ENCODE data around the gene IFT25.
"Not testable (repeated sequence)": the region's sequence is repeated elsewhere in the genome, so short reads cannot be mapped to it uniquely, and the experiment has no call there.

The IFT25 gene

DNA sequence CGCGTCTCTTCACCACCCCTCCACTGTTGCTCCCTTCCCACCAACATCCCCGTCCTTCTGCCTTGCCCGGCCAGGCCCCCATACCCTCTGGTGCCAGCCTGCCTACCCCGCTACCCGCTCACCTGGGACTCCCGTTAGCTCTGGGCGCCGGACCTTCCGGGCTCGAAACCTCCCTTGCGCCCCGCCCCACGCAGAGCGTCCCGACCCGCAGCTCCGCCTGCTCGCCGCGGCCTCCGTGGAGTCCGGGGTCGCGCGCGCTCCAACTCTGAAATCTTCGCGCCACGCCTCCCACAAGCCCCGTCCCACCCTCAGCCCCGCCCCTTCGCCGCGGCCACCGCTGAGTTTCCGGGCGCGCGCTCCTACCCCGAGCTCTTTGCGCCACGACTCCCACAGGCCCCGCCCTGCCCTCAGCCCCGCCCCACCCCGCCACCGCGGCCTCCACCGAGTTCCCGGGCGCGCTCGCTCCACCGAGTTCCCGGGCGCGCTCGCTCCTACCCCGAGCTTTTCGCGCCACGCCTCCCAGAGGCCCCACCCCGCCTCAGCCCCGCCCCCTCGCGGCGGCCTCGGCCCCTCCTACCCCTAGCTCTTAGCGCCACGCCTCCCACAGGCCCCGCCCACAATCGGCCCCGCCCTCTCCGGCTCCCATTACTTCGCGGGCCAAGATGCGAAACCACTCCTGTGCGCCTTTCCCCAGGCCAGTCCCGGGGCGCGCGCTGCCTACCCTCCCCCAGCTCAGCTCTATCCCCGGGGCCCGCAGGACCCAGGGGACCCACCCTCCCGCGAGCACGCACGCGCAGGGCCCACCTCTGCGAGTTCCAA is at the start of gene IFT25:
Gene IFT25, minus strand, starts transcription at position 267 of the 819 bp plus-strand sequence. CDS start 5,617 bp downstream, outside the sequence.
- peak; percentile 94 for DNase-seq

DNA sequence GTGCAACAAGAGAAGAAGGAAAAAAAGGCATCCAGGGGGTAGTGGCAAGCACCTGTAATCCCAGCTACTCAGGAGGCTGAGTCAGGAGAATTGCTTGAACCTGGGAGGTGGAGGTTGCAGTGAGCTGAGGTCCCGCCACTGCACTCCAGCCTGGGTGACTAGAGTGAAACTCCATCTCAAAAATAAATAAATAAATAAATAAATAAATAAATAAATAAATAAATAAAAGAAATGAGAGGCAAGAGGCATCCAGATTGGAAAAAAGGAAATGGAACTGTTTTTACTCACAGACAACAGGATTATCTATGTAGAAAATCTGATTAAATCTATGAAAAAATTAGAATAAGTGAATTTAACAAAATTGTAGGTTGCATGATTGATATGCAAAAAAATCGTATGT is 49.0 kb upstream of the IFT25 start:
- not testable (repeated sequence) for DNase-seq

DNA sequence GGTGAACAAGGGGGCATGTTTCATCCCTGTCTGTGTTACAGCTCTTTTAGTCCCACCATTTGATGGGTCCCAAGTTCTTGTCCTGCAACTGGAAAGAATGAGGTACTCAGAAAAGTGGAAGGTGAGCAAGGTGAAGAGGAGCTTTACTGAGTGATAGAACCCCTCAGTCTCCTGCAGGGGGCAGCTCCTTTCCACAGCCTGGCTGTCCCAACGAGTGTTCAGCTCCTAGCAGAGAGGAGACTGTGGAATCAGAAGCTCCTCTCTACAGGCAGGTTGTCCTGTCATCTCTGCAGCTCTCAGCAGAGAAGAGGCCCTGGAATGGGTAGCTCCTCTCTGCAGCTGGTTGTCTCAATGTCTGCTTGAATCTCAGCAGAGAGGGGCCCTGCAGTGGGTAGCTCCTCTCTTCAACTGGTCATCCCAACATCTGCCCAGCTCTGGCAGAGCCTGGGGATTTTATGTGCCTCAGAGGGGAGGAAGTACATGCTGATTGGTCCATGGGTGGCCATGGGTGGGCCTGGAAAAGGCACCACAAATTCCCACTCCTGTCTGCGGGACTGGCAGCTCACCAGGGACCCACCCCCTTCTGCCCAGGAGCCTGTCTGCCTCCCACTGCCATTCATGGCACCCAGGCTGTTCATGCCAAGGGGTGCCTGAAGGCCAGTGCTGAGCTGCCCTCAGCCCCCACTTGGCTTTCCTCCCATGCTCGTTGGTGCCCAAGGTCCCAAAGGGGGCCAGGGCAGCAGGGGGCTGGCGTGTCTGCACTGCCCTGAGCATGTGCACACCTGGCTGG is 46.8 kb upstream of the IFT25 start:
- no peak for DNase-seq

DNA sequence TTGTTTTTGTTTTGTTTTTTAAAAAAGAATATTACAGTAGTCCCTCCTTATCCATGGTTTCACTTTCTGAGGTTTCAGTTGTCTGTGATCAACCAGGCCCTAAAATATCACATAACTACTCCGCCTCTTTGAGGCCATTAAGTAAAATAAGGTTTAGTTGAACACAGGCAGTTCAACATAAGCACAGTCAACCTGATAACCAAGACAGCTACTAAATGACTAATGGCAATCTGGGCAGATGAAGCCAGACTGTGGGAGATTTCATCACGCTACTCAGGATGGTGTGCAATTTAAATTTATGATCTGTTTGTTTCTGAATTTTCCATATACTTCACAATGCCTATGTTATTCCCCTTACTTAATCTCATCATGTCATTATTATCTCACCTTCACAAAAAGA is 42.4 kb upstream of the IFT25 start:
- no peak for DNase-seq

DNA sequence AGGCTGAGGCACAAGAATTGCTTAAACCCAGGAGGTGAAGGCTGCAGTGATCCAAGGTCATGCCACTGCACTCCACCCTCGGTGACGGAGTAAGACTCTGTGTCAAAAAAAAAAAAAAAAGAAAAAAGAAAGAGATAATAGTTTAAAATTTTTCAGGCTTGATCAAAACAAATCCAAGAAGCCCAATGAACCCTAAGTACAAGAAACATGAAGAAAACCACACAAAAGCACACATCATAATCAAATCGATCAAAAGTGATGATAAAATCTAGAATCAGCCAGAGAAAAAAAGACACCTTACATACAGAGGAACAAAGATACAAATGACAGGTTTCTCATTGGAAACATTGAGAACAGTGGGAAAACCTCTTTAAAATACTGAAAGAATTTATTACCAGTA is 41.0 kb upstream of the IFT25 start:
- DNase-seq = no peak

DNA sequence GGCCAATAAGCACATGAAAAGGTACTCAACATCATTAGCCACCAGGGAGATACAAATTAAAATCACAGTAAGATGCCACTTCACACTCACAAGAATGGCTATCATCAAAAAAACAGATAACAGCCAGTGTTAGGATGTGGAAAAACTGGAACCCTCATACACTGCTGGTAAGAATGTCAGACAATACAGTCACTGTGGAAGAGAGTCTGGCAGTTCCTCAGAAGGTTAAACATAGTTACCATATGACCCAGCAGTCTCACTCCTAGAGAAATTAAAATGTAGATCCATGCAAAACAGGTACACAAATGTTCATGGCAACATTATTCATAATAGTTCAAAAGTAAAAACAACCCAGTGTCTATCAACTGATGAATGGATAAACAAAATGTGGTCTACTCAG is 39.2 kb upstream of the IFT25 start:
- peak; percentile 78 for DNase-seq

DNA sequence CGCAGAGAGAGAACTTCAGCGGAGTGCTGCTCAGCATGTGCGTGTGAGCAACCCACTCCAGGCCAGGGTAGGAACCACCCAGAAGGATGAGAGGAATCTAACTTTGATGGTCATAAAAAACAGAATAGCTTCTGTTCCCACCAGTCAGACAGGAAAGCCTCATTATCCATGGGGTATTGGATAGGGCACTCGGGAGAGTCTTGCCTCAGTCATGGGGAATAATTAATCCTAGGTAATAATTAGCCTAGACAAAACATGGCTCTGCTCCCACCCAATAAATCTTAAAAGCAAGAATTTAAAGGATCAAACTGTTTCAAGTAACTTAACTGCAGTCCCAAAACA is 37.2 kb upstream of the IFT25 start:
- no peak for DNase-seq

DNA sequence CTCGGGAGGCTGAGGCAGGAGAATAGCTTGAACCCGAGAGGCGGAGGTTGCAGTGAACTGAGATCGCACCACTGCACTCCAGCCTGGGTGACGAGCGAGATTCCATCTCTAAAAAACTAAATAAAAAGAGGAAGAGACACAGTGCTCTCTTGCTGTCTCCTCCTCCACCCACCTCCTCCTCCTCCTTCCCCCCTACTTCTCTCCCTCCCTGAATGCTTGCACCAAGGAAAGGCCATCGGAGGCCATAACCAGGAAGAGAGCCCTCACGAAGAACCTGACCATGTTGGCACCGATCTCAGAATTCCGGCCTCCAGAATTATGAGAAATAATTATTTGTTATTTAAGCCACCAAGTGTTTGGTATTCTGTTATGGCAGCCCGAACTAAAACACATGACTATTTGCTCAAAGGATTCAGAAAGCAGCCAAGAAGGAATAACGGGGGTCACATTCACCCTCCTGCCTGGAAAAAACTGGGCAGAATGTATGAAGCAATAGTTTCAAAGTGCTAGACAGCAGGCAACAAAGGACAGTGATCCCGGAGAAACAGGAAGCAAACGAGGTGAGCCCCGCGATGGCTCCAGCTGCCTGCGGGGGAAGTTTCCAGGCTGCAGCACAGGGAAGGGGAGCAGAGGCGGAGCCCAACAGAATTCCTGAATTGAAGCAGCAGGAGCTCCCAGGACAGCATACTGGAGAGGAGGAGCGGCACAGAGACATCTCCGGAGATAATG is 36.7 kb upstream of the IFT25 start:
- no peak for DNase-seq

DNA sequence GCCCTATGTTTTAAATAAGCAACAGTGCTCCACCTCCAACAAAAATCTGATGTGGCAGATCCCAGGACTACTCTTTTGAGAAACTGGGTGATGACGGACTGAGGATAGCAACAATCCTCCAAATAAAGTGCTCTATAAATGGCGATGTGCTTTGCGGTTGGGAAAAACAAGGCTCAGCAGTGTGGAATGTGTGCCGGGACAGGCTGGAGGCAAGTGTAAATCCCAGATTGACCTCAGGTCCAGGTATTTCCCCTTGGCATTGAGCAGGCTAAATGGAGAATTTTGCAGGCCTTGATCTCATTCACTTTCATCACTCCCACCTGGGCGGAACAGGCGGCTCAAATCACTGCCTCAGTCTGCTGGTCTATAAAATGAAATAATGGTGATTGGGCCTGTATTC is 35.7 kb upstream of the IFT25 start:
- DNase-seq = no peak

DNA sequence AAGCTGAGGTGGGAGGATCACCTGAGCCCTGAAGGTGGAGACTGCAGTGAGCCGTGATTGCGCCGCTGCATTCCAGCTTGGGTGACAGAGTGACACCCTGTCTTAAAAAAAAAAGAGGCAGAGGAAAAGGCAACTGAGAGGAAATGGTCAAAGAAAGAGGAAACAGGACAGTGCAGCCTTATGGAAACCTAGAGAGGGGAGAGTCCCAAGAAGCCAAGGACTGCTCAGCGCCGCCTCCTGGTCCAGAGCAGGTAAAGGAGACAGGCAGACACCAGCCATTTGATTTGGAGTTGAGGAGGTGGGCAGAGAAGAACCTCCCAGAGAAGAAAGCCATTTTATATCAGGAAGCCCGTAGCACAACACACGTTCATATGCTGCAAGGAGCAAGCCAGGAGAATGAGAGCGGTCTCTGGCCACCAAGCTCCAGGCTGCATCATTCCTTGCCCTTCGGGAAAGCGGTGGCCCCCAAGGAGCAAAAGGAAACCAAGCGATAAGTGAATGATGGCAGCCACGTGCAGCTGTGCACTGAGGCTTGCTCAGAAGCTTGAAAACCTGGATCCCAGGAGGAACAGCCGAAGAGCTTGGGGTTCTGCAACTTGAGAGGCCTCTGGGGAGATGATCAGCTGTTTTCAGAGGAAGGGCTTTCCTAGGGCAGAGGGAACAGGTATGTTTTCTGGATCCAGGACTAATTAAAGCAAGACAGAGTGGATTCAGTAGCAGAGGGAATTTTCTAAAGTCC is 34.4 kb upstream of the IFT25 start:
- DNase-seq = no peak

DNA sequence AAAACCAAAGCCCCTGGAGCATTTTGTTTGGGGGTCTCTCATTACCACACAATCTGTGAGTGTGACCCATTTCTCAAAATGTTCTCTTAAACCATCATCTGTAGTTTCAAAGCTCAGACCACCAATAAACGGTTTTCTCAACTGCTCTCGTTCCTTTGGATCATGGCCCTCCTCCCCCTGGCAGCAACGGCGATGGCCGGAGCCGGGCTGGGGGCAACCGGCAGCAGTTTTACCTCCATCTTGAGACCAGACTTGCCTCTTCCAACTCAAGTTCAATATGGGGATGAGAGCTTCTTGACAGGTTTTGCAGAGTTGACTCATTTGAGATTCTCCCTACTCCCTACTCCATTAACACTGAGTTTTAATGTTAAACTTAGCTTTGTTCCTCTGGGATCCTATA is 30.4 kb upstream of the IFT25 start:
- DNase-seq = no peak

DNA sequence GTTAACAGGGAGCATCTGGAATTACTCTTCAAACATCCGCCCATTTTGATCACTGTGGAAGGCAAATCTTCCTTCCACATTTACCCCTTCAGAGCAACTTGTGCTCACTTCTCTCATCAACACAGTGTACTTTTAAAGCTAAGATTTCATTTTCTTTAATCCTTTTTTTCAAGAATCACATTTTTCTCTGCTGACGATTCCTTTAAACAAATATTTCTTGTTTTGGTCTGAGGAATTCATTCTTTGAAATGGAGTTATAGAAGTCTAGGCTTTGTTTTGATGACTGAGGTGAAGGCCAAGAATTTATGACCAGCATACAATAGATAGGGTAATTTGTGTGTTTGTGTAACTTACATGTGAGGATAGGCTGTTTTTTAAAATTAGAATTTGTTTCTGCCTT is 26.2 kb upstream of the IFT25 start:
- no peak for DNase-seq

DNA sequence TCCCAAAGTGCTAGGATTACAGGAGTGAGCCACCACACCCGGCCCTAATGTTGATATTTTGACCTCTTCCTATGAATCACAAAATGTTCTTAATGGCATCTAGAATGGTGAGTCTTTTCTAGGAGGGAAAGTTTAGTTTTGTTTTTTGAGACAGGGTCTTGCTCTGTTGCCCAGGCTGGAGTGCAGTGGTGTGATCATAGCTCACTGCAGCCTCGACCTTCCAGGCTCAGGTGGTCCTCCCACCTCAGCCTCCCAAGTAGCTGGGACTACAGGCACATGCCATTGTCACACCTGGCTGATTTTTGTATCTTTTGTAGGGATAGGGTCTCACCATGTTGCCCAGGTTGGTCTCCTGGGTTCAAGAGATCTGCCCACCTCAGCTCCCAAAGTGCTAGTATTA is 23.8 kb upstream of the IFT25 start:
- DNase-seq = not testable (repeated sequence)

DNA sequence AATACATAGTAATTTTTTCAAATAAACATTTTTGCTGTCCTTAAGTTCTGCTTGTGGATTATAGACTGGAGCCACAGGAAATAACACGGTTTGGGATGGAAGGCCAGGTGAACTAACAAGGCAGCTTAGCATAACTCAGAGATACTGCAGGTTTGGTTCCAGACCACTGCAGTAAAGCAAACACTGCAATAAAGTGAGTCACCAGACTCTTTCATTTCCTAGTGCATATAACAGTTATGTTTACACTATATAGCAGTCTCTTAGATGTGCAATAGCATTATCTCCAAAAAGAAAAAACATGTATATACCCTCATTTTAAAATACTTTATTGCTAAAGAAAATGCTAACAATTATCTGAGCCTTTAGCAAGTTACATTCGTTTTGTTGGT is 22.6 kb upstream of the IFT25 start:
- DNase-seq = no peak

DNA sequence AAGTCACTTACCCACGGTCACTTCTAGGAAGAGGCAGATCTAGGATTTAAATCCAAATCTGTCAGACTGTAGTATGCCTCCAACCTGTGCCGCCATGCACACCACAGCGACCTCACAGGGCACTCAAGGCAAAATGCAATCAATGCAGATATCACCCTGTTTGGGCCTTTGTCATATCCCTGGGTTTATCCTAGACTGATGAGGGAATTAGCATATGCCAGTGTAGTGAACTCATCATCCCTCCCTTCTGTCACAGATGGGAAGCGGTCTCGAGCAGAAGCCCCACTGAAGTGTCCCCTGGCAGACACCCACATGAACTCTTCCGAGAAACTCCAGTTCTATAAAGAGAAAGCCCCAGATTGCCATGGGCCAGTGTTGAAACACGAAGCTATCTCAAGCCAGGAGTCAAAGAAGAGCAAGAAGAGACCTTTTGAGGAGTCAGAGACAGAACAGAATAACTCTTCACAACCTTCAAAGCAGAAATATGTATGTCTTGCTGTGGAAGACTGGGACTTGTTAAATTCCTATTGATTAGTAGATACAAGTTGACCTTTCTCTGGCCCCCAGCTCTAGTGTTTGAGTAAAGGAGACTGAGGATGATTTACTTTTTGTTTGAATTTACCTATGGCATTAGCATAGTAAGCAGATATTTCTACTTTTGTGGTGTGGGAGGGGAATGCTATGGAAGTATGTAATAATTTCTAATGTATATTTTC is 22.1 kb upstream of the IFT25 start:
- no peak for DNase-seq

DNA sequence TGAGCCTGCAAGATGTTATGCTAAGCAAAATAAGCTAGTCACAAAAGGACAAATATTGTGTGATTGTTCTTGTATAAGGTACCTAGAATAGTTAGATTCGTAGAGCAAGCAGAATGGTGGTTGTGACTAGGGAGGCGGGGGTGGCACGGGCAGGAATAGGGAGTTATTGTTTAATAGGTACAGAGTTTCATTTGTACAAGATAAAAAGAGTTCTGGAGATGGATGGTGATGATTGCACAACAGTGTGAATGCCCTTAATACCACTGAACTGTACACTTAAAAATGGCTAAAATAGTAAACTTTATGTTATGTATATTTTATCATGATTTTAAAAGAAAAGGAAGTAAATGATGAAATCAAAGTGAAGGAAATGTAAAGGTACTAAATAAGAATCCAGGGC is 21.3 kb upstream of the IFT25 start:
- DNase-seq = no peak

DNA sequence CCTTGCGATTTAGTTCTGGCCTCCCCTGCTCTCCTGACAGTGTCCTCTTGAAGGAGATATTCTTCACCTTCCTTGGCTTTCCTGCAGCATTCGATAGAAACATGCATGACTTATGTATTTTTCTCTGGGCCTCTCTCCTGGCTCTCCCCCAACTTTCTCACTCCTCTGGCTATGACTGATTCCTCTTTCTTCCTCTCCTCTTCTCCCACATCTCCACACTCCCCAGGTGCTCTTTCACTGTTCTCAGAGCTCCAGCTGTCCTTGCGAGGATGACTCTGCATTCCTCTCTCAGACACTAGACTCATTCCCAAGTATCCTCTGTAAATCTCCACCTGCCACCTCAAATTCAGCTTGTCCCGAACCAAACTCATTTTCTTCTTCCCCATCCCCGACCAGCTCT is 18.6 kb upstream of the IFT25 start:
- no peak for DNase-seq

DNA sequence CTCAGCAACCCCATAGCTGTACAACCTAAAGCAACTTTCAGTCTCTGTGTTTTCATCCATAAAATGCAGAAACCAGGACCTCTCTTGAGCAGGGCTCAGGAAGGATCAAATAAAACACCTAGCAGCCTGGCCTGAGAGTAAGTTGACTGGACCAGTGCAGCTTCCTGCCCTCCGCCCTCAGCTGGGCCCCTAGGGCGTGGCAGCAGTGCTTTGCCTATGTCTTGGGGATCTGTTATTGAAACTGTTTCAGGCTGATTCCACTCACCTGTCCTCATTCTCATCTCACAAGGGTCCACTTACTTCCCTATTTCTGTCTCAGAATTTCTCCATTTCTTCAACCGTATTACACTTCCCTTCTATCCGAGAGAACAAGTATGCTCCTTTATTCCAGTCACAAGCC is 18.0 kb upstream of the IFT25 start:
- no peak for DNase-seq

DNA sequence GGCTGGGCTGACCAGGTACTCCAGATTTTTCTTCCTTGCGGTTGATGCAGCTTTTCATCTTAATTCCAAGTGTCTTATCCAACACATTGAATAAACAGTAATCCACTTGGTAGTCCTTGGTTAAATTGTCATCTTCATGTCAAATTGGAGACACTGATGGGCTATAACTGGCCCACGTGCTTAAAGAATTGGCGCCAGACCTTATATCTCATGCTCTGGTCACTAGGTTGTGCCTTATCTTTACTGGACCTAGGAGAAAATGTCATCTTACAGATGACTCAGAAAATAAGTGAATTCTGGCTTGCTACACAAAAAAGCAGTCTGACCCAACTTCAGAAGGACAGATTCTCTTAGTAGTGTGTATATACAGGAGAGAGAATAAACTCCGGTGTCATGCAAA is 16.9 kb upstream of the IFT25 start:
- DNase-seq = no peak

DNA sequence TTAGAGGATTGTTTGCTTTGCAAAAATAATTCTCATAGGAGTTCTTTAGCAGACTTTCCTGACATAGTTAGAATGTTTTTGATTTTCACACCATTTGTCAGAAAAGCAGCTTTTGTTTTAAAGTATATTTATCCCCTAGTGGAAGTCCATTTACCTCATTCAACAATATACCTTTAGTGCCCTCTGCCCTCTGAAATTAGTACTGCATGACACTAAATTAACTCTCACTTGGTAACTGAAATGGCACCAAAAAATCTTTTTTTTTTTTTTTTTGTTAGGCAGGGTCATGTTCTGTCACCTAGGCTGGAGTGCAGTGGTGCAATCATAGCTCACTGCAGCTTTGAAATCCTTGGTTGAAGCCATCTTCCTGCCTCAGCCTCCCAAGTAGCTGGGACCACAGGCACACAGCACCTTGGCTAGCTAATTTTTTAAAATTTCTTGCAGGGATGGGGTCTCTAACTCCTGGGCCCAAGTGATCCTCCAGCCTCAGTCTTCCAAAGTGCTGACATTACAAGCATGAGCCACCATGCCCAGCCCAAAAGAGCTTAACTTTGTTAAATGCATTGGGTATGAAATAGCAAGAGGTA is 14.3 kb upstream of the IFT25 start:
- no peak for DNase-seq

DNA sequence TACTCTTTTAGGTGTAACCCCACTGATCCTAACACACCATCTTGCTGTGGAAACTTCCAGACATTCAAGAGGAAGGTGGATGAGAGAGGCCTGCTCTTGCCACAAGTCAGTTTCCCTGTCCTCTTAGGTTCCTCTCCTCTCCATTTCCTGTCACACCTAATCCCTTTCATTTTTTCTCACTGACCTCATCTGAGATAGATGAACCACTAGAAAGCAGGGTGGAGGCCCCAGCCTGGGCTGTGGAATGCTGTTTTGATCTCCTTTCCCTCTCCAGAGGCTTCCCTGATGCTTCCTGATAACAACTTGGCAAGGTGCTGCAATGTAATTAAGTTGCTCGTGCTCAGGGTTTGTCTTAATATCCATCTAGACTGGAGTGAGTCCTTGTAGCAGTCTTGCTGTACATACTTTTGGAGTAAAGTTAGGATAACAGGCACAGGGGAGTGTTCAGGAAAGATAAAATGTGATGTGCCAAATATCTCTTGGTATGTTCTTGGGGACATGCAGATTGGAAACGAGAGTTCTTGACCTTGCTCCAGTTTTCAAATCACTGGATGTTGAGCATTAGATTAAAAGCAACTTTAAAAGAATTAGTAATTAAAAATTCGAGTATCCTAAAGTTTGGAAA is 11.8 kb upstream of the IFT25 start:
- no peak for DNase-seq

All from NCI-H526 treated with DMSO at 0.1 percent for 48 hours (cell line).